Measurements from ENCODE around the gene DNAH14.

GRCh38 chr1:225448146-225448805 is 518.8 kb downstream of the DNAH14 start:
- no peak for TF ChIP-seq ELK1 (IDR thresholded peaks at IDR 0.05; ENCODE audit: borderline replicate concordance, low read depth, low read length)
- TF ChIP-seq CTCF (conservative IDR thresholded peaks at IDR 0.05; ENCODE audit: low read depth, low read length): no peak
- no peak for TF ChIP-seq CEBPB (IDR thresholded peaks at IDR 0.05; ENCODE audit: low read depth, low read length)
- TF ChIP-seq MXI1 (IDR thresholded peaks at IDR 0.05; ENCODE audit: borderline replicate concordance, low read depth, low read length): no peak
- no peak for TF ChIP-seq MAZ (IDR thresholded peaks at IDR 0.05; ENCODE audit: borderline replicate concordance, low read depth, low read length)

Data from IMR-90 (cell line).